HepG2 (cell line): ENCODE data around the gene COX15. TPM values are rescaled to one million over a fixed set of nuclear protein-coding genes. Genes with fewer than 3 reads are reported as not detected.
A peak's percentile ranks its signal among the peaks of the same experiment; 100 is the strongest.

ENCODE experiments used
- CEBPG ChIP-seq: IDR thresholded peaks from 2 replicates; pipeline ENCODE4 v1.6.1; 2016
- HNF4A ChIP-seq: sonication (generic); formaldehyde crosslinking; IDR thresholded peaks from 2 replicates; pipeline ENCODE4 v1.4.0; 2020; ENCODE audit warnings: missing genetic modification reagents
- KDM2A ChIP-seq: sonication (generic); formaldehyde crosslinking; IDR thresholded peaks from 2 replicates; pipeline ENCODE4 v1.4.0; 2020; ENCODE audit warnings: low read depth, missing genetic modification reagents, borderline replicate concordance
- NFIB ChIP-seq: sonication (generic); formaldehyde crosslinking; IDR thresholded peaks from 2 replicates; pipeline ENCODE4 v1.9.0; 2021; ENCODE audit warnings: missing genetic modification reagents, mild to moderate bottlenecking, borderline replicate concordance
- SIX1 ChIP-seq: sonication (generic); formaldehyde crosslinking; IDR thresholded peaks from 2 replicates; pipeline ENCODE4 v1.4.0; 2020; ENCODE audit warnings: missing genetic modification reagents, borderline replicate concordance
- ZEB1 ChIP-seq: IDR thresholded peaks from 2 replicates; pipeline ENCODE4 v1.6.1; 2012; ENCODE audit warnings: mild to moderate bottlenecking, low read depth, inconsistent platforms; ENCODE audit not compliant: insufficient replicate concordance
- ZNF619 ChIP-seq: sonication (generic); formaldehyde crosslinking; IDR thresholded peaks from 2 replicates; pipeline ENCODE4 v1.4.0; 2020; ENCODE audit warnings: mild to moderate bottlenecking, missing genetic modification reagents
- ZNF644 ChIP-seq: IDR thresholded peaks from 2 replicates; pipeline ENCODE4 v1.6.1; 2016; ENCODE audit warnings: low read depth
- ZNF891 ChIP-seq: sonication (generic); formaldehyde crosslinking; IDR thresholded peaks from 2 replicates; pipeline ENCODE4 v1.5.0; 2020; ENCODE audit warnings: mild to moderate bottlenecking, missing genetic modification reagents
- polyA plus RNA-seq, 8 experiments: library from polyadenylated mRNA; depleted of rRNA in 3 of 8; stranded (reverse) in 7 of 8; unstranded in 1 of 8; fragments of >200 nt; fragmentation: Illumina TruSeq in 4 of 8; extraction: Trizol in 4 of 8; gene quantifications; 2 replicates each; pipeline versions ENCODE4 v1.2.1 to v1.2.3, GENCODE V29; 2011 to 2016; ENCODE audit warnings: low read depth in 4 of 8, missing spikeins in 1 of 8, mixed read lengths in 1 of 8; ENCODE audit not compliant: insufficient read depth in 1 of 8
- total RNA-seq, 5 experiments: library from RNA; depleted of rRNA; stranded (reverse); fragments of >200 nt; fragmentation: Illumina TruSeq; extraction: Trizol; gene quantifications; 2 replicates each; pipeline ENCODE4 v1.2.3, GENCODE V29; 2016; ENCODE audit warnings: low read depth in 1 of 5
- TF ChIP-seq, protein P1 (sequence below): sonication (generic); formaldehyde crosslinking; IDR thresholded peaks from 2 replicates; pipeline ENCODE4 v1.5.0; 2020; ENCODE audit warnings: missing genetic modification reagents
- TF ChIP-seq, protein P2 (sequence below): sonication (generic); formaldehyde crosslinking; IDR thresholded peaks from 2 replicates; pipeline ENCODE4 v1.5.0; 2020; ENCODE audit warnings: mild to moderate bottlenecking, missing genetic modification reagents, borderline replicate concordance
- TF ChIP-seq, protein P3 (sequence below): sonication (generic); formaldehyde crosslinking; IDR thresholded peaks from 2 replicates; pipeline ENCODE4 v1.4.0; 2020; ENCODE audit warnings: low read depth, mild to moderate bottlenecking, missing genetic modification reagents
- TF ChIP-seq, protein P4 (sequence below): sonication (generic); formaldehyde crosslinking; IDR thresholded peaks from 2 replicates; pipeline ENCODE4 v1.4.0; 2020; ENCODE audit warnings: mild to moderate bottlenecking, missing genetic modification reagents
- TF ChIP-seq, protein P5 (sequence below): sonication (generic); formaldehyde crosslinking; IDR thresholded peaks from 2 replicates; pipeline ENCODE4 v1.5.0; 2020; ENCODE audit warnings: missing genetic modification reagents

Gene COX15
- total and polyA plus RNA-seq, 2 of the 13 experiments (the other 11 are each of a cell fraction or from before 2014, with no cell fraction given): 19.2 to 44.7 TPM

DNA sequence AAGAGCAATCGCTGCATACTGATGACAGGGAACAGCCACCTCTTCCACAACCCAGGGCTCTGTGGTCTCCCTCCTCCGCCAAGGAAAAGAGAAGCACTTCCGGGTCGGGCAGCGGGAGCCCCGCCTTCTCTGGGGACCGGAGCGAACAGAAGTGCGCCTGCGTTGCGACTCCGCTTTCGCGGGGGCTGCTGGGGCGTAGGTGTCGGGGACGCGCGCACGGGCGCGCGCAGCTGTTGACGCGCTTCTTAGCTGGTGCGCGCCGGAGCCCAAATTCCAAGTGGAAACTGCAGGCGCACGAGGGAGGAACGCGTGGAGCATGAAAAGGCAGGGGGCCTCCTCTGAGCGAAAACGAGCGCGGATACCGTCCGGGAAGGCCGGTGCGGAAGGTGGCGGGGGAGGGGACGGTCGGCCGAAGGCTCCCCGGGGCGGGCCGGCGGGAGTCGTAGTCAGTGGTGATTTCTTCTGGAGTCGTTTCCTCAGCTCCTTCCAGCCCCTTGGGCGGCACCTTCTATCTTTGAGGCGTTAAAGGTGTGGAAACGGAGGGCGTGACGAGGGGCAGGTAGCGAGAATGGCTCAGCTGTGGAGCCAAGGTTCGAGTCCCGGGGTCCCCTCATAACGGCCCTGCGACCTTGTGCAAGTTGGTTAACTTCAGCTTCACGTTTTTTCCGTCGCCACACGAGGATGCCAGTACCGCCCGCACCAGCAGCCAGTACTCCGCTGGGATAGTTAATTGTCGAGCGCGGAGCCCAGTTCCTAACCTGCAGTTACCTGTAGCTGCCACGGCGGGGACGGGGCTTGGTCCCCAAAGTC lies at the start of gene COX15, which contains the start of gene CUTC (continued):
- TF ChIP-seq, protein P1, sequence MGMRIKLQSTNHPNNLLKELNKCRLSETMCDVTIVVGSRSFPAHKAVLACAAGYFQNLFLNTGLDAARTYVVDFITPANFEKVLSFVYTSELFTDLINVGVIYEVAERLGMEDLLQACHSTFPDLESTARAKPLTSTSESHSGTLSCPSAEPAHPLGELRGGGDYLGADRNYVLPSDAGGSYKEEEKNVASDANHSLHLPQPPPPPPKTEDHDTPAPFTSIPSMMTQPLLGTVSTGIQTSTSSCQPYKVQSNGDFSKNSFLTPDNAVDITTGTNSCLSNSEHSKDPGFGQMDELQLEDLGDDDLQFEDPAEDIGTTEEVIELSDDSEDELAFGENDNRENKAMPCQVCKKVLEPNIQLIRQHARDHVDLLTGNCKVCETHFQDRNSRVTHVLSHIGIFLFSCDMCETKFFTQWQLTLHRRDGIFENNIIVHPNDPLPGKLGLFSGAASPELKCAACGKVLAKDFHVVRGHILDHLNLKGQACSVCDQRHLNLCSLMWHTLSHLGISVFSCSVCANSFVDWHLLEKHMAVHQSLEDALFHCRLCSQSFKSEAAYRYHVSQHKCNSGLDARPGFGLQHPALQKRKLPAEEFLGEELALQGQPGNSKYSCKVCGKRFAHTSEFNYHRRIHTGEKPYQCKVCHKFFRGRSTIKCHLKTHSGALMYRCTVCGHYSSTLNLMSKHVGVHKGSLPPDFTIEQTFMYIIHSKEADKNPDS (CRISPR knock-in tag): no peak
- TF ChIP-seq SIX1 (CRISPR knock-in tag) (no peak), NFIB (CRISPR knock-in tag) (no peak), HNF4A (CRISPR knock-in tag) (peak; percentile 40), KDM2A (CRISPR knock-in tag) (peak; percentile 71), CEBPG (CRISPR knock-in tag) (0 out of 2 replicates have a peak, but pooled peaks have one; percentile 28), ZEB1 (no peak), ZNF891 (CRISPR knock-in tag) (peak; percentile 7), ZNF619 (CRISPR knock-in tag) (no peak), ZNF644 (0 out of 2 replicates have a peak, but pooled peaks have one; percentile 44)
- TF ChIP-seq, protein P2, sequence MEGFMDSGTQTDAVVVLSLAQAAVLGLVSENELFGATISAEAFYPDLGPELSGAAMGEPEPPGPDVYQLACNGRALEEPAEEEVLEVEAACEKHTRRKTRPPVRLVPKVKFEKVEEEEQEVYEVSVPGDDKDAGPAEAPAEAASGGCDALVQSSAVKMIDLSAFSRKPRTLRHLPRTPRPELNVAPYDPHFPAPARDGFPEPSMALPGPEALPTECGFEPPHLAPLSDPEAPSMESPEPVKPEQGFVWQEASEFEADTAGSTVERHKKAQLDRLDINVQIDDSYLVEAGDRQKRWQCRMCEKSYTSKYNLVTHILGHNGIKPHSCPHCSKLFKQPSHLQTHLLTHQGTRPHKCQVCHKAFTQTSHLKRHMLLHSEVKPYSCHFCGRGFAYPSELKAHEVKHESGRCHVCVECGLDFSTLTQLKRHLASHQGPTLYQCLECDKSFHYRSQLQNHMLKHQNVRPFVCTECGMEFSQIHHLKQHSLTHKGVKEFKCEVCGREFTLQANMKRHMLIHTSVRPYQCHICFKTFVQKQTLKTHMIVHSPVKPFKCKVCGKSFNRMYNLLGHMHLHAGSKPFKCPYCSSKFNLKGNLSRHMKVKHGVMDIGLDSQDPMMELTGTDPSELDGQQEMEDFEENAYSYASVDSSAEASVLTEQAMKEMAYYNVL: no peak
- TF ChIP-seq, protein P3, sequence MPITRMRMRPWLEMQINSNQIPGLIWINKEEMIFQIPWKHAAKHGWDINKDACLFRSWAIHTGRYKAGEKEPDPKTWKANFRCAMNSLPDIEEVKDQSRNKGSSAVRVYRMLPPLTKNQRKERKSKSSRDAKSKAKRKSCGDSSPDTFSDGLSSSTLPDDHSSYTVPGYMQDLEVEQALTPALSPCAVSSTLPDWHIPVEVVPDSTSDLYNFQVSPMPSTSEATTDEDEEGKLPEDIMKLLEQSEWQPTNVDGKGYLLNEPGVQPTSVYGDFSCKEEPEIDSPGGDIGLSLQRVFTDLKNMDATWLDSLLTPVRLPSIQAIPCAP: no peak
- TF ChIP-seq, protein P4, sequence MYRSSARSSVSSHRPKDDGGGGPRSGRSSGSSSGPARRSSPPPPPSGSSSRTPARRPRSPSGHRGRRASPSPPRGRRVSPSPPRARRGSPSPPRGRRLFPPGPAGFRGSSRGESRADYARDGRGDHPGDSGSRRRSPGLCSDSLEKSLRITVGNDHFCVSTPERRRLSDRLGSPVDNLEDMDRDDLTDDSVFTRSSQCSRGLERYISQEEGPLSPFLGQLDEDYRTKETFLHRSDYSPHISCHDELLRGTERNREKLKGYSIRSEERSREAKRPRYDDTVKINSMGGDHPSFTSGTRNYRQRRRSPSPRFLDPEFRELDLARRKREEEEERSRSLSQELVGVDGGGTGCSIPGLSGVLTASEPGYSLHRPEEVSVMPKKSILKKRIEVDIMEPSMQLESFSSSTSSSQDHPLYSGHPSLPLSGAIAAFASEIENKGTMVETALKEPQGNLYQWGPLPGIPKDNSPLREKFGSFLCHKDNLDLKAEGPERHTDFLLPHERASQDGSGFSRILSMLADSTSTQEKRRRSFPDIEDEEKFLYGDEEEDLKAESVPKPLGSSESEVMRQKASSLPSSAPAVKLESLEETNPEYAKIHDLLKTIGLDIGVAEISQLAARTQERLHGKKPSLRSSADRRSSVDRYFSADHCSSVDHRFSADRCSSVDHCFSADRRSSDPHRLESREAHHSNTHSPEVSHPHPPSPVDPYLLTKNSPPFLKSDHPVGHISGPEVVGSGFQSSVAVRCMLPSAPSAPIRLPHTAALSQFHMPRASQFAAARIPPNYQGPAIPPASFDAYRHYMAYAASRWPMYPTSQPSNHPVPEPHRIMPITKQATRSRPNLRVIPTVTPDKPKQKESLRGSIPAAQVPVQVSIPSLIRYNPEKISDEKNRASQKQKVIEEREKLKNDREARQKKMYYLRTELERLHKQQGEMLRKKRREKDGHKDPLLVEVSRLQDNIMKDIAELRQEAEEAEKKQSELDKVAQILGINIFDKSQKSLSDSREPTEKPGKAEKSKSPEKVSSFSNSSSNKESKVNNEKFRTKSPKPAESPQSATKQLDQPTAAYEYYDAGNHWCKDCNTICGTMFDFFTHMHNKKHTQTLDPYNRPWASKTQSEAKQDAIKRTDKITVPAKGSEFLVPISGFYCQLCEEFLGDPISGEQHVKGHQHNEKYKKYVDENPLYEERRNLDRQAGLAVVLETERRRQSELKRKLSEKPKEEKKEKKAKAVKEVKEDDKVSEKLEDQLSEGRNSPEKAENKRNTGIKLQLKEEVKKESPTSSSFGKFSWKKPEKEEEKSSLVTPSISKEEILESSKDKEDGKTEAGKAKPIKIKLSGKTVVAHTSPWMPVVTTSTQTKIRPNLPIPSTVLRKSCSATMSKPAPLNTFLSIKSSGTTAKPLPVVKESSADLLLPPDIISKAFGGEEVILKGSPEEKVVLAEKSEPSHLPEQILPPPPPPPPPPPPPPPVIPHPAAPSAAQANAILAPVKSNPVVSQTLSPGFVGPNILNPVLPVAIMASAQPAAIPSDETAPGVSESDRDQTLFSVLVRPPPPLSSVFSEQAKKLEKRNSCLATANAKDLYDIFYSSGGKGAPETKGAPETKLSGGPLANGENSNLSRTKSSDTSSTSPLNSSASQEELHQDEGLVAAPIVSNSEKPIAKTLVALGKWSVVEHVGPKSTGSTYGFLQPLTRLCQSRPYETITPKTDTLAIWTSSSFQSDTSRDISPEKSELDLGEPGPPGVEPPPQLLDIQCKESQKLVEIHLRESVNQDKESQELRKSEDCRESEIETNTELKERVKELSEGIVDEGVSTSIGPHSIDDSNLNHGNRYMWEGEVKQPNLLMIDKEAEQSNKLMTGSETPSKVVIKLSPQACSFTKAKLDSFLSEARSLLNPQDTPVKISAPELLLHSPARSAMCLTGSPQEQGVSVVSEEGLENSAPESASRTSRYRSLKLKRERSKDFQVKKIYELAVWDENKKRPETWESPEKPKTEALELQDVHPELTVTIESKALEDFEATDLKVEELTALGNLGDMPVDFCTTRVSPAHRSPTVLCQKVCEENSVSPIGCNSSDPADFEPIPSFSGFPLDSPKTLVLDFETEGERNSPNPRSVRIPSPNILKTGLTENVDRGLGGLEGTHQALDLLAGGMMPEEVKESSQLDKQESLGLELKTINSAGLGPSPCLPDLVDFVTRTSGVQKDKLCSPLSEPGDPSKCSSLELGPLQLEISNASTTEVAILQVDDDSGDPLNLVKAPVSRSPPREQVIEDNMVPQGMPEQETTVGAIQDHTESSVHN (CRISPR knock-in tag): no peak
- TF ChIP-seq, protein P5, sequence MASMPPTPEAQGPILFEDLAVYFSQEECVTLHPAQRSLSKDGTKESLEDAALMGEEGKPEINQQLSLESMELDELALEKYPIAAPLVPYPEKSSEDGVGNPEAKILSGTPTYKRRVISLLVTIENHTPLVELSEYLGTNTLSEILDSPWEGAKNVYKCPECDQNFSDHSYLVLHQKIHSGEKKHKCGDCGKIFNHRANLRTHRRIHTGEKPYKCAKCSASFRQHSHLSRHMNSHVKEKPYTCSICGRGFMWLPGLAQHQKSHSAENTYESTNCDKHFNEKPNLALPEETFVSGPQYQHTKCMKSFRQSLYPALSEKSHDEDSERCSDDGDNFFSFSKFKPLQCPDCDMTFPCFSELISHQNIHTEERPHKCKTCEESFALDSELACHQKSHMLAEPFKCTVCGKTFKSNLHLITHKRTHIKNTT (CRISPR knock-in tag): no peak
